Measurements from ENCODE around the gene F2.
"Not testable (repeated sequence)": the region's sequence is repeated elsewhere in the genome, so short reads cannot be mapped to it uniquely, and the experiment has no call there.

The F2 gene

GRCh38 chr11:46719048-46719542 is at the start of gene F2:
F2 (plus strand) TSS chr11:46719213; CDS start chr11:46719236, 23 bp downstream.
- in situ Hi-C loops (cut with MboI; ENCODE audit: low sequenced_read_pairs) = no loop called here

GRCh38 chr11:46669711-46670139 is 49.3 kb upstream of the F2 start:
- in situ Hi-C loops (cut with MboI; ENCODE audit: low sequenced_read_pairs) = no loop called here

GRCh38 chr11:46670521-46670920 is 48.5 kb upstream of the F2 start:
- in situ Hi-C loops (cut with MboI; ENCODE audit: low sequenced_read_pairs) = not testable (repeated sequence)

GRCh38 chr11:46671958-46672315 is 47.1 kb upstream of the F2 start:
- in situ Hi-C loops (cut with MboI; ENCODE audit: low sequenced_read_pairs) = no loop called here

- in situ Hi-C loops (cut with MboI; ENCODE audit: low sequenced_read_pairs) = no loop called here
These were observed 46.6 kb upstream of the F2 start for GRCh38 chr11:46672381-46672839.

- in situ Hi-C loops (cut with MboI; ENCODE audit: low sequenced_read_pairs) = no loop called here
These were observed 45.1 kb upstream of the F2 start for GRCh38 chr11:46673713-46674462.

GRCh38 chr11:46674463-46675287 is 44.3 kb upstream of the F2 start:
- in situ Hi-C loops (cut with MboI; ENCODE audit: low sequenced_read_pairs) = no loop called here

GRCh38 chr11:46675288-46675851 is 43.6 kb upstream of the F2 start:
- in situ Hi-C loops (cut with MboI; ENCODE audit: low sequenced_read_pairs) = no loop called here

GRCh38 chr11:46675949-46676348 is 43.1 kb upstream of the F2 start:
- in situ Hi-C loops (cut with MboI; ENCODE audit: low sequenced_read_pairs) = no loop called here

GRCh38 chr11:46676436-46677158 is 42.4 kb upstream of the F2 start:
- in situ Hi-C loops (cut with MboI; ENCODE audit: low sequenced_read_pairs) = no loop called here

GRCh38 chr11:46677169-46677568 is 41.8 kb upstream of the F2 start:
- in situ Hi-C loops (cut with MboI; ENCODE audit: low sequenced_read_pairs) = no loop called here

GRCh38 chr11:46677991-46678740 is 40.8 kb upstream of the F2 start:
- in situ Hi-C loops (cut with MboI; ENCODE audit: low sequenced_read_pairs) = no loop called here

- in situ Hi-C loops (cut with MboI; ENCODE audit: low sequenced_read_pairs) = no loop called here
These were observed 40.3 kb upstream of the F2 start for GRCh38 chr11:46678741-46679130.

- in situ Hi-C loops (cut with MboI; ENCODE audit: low sequenced_read_pairs) = no loop called here
These were observed 39.5 kb upstream of the F2 start for GRCh38 chr11:46679241-46680163.

- in situ Hi-C loops (cut with MboI; ENCODE audit: low sequenced_read_pairs) = no loop called here
These were observed 38.8 kb upstream of the F2 start for GRCh38 chr11:46680164-46680760.

GRCh38 chr11:46680815-46681214 is 38.2 kb upstream of the F2 start:
- in situ Hi-C loops (cut with MboI; ENCODE audit: low sequenced_read_pairs) = no loop called here

- in situ Hi-C loops (cut with MboI; ENCODE audit: low sequenced_read_pairs) = no loop called here
These were observed 37.2 kb upstream of the F2 start for GRCh38 chr11:46681814-46682213.

Data from HL-60/S4 treated with phorbol 12-myristate 13-acetate at 8.2 ng/mL for 4 days and 3 days (cell line).